GM18907 (cell line): ENCODE results near the gene ITPK1.
A peak's percentile ranks its signal among the peaks of the same experiment; 100 is the strongest.

Experiments used
- ATAC-seq: cut with Tn5 transposase; IDR thresholded peaks from one replicate; pipeline ENCODE4 v1.9.1; 2021; ENCODE audit warnings: mild to moderate bottlenecking, moderate library complexity; ENCODE audit not compliant: unreplicated experiment

The ITPK1 gene

DNA sequence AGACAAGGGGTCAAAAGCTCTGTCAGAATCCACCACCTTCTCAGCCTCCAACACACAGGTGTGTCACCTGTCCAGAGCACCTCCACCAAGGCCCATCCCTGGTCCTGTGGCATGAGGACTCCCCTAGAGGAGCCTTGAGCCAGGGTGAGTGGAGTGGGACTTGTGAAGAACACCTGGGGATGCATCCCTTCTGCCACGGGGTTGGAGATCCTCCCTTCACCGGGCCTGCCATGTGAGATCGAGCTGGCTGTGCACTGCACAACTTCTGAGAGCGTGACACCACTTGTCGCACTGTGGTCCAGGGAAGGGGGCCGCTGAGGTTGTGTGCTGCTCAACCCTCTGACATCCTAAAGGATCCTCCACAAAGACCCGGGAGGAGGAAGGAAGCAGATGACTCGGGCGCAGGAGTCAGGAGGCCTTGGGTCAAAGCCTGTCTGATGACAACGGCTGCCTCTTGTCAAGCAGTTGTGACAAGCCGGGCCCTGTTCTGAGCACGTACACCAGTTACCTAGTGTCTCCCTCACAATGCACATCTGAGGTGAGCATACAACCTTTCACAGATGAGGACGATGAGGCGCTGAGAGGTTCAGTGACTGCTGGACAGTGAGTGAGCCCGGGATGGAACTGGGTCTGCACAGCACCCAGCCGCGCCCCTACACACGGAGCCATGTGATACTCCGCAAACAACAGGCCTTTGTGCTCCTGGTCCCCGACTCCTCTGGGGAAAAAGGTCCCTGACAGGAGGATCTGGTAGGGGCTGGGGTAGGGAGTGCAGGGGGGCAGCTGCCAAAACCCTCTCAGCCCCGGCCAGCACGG lies 157.1 kb downstream of the ITPK1 start:
- ATAC-seq, result no peak

DNA sequence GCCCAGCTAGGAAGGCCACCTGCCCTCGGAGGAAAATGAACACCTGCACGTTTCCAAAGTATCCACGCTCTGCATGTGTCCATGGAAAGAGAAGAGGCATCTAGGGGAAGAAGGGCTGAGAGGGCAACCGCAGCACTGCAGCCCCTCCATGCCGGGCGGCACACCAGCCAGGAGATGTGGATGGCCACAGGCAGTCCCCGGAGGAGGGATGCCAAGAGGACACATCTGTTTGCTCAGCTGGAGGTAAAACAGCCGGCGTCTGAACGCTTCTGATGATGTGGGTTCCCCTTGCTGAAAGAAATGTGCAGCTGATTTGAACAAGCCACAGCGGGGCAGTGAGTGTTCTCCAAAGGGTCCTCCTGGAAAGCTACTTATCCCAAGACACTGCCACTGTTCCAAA lies 158.8 kb downstream of the ITPK1 start:
- no peak for ATAC-seq

GRCh38 chr14:92955381-92955780 lies 160.3 kb downstream of the ITPK1 start:
- ATAC-seq, result no peak

GRCh38 chr14:92954933-92955332 lies 160.8 kb downstream of the ITPK1 start:
- ATAC-seq, result no peak

- no peak for ATAC-seq
Measured at GRCh38 chr14:92953526-92953925, 162.2 kb downstream of the ITPK1 start.

GRCh38 chr14:92952481-92953298 lies 163.0 kb downstream of the ITPK1 start:
- ATAC-seq, result no peak

- peak; percentile 74 for ATAC-seq
Measured at GRCh38 chr14:92951912-92952471, 163.7 kb downstream of the ITPK1 start.

GRCh38 chr14:92951261-92951660 lies 164.5 kb downstream of the ITPK1 start:
- no peak for ATAC-seq

- ATAC-seq, result no peak
Measured at GRCh38 chr14:92950773-92951172, 165.0 kb downstream of the ITPK1 start.

- no peak for ATAC-seq
Measured at GRCh38 chr14:92950193-92950540, 165.6 kb downstream of the ITPK1 start.

GRCh38 chr14:92949496-92950192 lies 166.1 kb downstream of the ITPK1 start:
- ATAC-seq, result no peak

- no peak for ATAC-seq
Measured at GRCh38 chr14:92948647-92949046, 167.1 kb downstream of the ITPK1 start.

- ATAC-seq, result no peak
Measured at GRCh38 chr14:92946847-92947545, 168.7 kb downstream of the ITPK1 start.

DNA sequence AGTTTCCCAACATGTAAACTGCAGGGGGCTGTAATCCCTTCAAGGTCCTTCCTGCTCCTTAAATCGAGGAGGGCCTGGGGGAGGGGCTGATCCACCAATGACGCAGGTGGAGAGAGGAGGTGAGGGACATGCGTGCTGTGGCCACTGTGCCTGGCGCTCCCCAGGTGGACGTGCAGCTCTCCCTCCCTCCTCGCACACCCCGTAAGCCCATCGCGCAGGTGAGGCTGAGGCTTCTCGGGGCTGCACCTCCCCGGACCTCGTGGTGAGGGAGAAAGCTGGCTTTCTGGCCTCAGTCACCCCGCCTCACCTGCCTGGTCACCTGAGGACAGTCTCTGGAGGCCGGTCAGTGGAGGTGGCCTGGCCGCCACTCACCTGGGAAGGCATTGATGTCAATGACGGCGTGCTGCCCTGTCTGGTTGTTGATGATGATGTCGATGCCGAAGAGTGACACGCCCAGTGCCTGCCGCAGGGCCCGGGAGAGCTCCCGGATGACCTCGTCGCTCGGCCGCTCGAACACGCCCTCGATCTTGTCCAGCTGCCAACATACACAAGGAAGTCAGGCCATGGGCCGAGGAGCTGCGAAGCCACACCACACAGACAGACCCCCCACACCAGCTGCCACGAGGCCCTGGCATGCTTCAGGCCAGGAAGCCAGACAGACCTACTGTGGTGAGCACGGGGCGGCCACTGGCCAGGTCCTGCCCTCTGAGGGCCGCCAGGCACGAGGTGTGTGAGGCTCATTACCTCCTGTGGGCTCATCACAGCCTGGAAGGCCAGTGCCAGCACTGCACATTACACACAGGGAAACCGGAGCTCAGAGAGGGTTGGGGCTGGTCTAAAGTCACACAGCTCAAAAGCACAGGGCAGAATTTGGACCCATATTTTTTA lies 169.5 kb downstream of the ITPK1 start:
- no peak for ATAC-seq

DNA sequence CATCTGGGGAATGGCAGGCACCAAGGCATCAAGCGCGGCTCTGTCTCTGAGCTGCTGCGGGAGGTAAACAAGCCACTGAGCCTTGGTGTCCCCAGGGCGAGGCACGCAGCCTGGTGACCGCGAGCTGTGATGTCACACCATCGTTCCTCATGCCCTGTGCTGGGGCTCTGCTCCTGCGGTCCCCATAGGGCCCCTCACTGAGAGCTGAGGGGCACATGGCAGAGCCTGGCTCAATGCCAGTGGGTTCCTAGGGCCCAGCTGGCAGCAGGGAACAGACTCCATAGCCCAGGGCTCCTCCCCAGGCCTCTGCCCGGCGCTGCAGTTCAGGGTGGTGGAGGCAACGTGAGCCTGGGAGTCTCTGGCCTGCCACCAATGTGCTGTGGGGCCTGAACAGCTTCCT lies 170.2 kb downstream of the ITPK1 start:
- no peak for ATAC-seq

DNA sequence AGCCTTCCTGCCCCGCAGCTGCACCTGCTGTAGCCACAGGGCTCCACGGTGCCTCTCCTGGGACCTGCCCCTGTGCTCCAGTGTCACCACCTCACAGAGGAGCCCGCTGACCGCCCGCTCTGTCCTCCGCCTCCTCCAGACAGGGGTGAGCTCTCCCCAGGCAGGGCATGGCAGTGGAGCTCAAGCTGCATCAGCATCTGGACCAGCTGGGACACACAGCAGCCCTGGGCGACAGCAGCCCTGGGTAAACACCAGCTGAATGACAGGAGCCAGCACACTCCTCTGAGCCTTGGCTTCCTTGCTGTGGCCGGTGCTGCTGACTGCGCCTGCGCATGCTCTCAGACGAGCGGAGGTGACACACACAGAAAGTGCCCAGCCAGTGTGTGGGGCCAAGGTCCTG lies 170.7 kb downstream of the ITPK1 start:
- ATAC-seq, result no peak

DNA sequence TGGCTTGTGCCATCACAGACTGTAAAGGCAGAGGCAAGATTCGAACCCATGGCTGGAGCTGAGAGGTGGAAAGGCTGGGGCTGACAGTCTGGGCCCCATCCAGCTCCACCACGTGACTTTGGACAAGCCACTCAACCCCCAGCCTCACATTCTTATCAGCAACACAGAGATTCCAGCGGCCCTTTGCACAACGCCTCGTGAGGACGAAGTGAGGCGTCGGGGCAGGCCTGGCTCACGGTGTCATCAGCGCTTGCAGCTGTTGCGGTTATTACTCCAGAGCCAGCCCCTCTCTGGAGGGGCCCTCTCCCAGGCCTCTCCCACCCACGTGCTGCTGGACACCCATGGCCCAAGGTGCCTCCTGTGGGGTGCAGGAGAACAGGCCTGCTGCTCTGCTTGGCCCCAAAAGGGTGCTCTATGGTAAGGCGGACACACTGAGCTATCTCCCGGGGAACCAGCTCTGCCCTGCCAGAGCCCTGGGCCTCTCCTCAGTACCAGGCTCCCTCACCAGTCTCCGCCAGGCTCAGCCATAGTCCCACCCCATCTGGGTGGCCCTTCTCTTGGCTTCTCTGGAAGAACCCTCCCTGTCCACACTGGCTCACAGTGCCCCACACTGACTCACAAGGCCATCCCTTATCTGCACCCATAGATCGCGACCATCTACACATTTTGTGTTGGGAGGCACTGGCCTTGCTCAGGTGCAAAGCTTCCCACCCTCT lies 171.7 kb downstream of the ITPK1 start:
- no peak for ATAC-seq

GRCh38 chr14:92942976-92943710 lies 172.6 kb downstream of the ITPK1 start:
- ATAC-seq, result no peak
